ENCODE results near the gene NDUFV3. TPM values are rescaled to one million over a fixed set of nuclear protein-coding genes. Genes with fewer than 3 reads are reported as not detected.

The NDUFV3 gene
- total RNA-seq, 4 donors from 2014 or later, result 96.4 to 109 (median 97.7) TPM

GRCh38 chr21:42864286-42864685 is 28.8 kb upstream of the NDUFV3 start:
- Histone ChIP-seq H3K4me1 (no peaks in the 10 kb centered on the region), H3K9me3 (no peaks in the 10 kb centered on the region), H3K27me3 (no peaks in the 10 kb centered on the region), H3K27ac (no peak overlapping the region), H3K4me3 (no peak overlapping the region), H3K36me3 (peaks cover 0 to 56% of the 10 kb centered on the region in 2 donors)
- no peak for ATAC-seq
- intact Hi-C loops (cut with DNase I; ENCODE audit: low total_unique reads), result no loop called here
- DNase-seq, result no peak
- in situ Hi-C loops (cut with MboI; ENCODE audit: low sequenced_read_pairs in 4 of 4), result no loop called here
- TF ChIP-seq CTCF (IDR thresholded peaks at IDR 0.05 in 4 of 5, conservative IDR thresholded peaks at IDR 0.05 in 1 of 5), result no peak
- no peak for TF ChIP-seq POLR2A (IDR thresholded peaks at IDR 0.05)

GRCh38 chr21:42864815-42865775 is 28.0 kb upstream of the NDUFV3 start:
- peak overlapping the region in 2 of 4 donors; percentile 27 to 46 for H3K27ac ChIP-seq
- DNase-seq, result no peak
- no peaks in the 10 kb centered on the region for H3K9me3 ChIP-seq
- ATAC-seq, result peak; percentile 21 to 56
- no peaks in the 10 kb centered on the region for H3K27me3 ChIP-seq
- intact Hi-C loops (cut with DNase I; ENCODE audit: low total_unique reads) (no loop called here), in situ Hi-C loops (cut with MboI; ENCODE audit: low sequenced_read_pairs in 4 of 4) (no loop called here)
- H3K4me1 ChIP-seq, result no peaks in the 10 kb centered on the region
- peaks cover 0 to 50% of the 10 kb centered on the region in 2 donors for H3K36me3 ChIP-seq
- TF ChIP-seq POLR2A (IDR thresholded peaks at IDR 0.05), result no peak
- TF ChIP-seq CTCF (IDR thresholded peaks at IDR 0.05 in 4 of 5, conservative IDR thresholded peaks at IDR 0.05 in 1 of 5), result no peak
- H3K4me3 ChIP-seq, result no peak overlapping the region

GRCh38 chr21:42865776-42866160 is 27.3 kb upstream of the NDUFV3 start:
- Histone ChIP-seq H3K36me3 (peaks cover 0 to 49% of the 10 kb centered on the region in 2 donors), H3K4me3 (no peak overlapping the region), H3K27ac (peak overlapping the region; percentile 16 to 46 (median 32)), H3K4me1 (no peaks in the 10 kb centered on the region), H3K27me3 (no peaks in the 10 kb centered on the region), H3K9me3 (no peaks in the 10 kb centered on the region)
- TF ChIP-seq POLR2A (IDR thresholded peaks at IDR 0.05) (no peak), CTCF (IDR thresholded peaks at IDR 0.05 in 4 of 5, conservative IDR thresholded peaks at IDR 0.05 in 1 of 5) (no peak)
- peak; percentile 32 to 45 for ATAC-seq
- intact Hi-C loops (cut with DNase I; ENCODE audit: low total_unique reads), result no loop called here
- peak in 1 of 2 donors; percentile 33 for DNase-seq
- in situ Hi-C loops (cut with MboI; ENCODE audit: low sequenced_read_pairs in 4 of 4), result no loop called here

GRCh38 chr21:42868196-42868595 is 24.9 kb upstream of the NDUFV3 start:
- ATAC-seq (no peak), DNase-seq (no peak)
- in situ Hi-C loops (cut with MboI; ENCODE audit: low sequenced_read_pairs in 4 of 4), result no loop called here
- Histone ChIP-seq H3K4me1 (no peaks in the 10 kb centered on the region), H3K27ac (no peak overlapping the region), H3K36me3 (peaks cover 0 to 54% of the 10 kb centered on the region in 2 donors), H3K27me3 (no peaks in the 10 kb centered on the region), H3K4me3 (no peak overlapping the region), H3K9me3 (no peaks in the 10 kb centered on the region)
- TF ChIP-seq POLR2A (IDR thresholded peaks at IDR 0.05), result no peak
- TF ChIP-seq CTCF (IDR thresholded peaks at IDR 0.05 in 4 of 5, conservative IDR thresholded peaks at IDR 0.05 in 1 of 5), result no peak
- intact Hi-C loops (cut with DNase I; ENCODE audit: low total_unique reads), result no loop called here
